Measurements from ENCODE around the gene TPRX2. TPM values are rescaled to one million over a fixed set of nuclear protein-coding genes. Genes with fewer than 3 reads are reported as not detected.
"Not testable (repeated sequence)": the region's sequence is repeated elsewhere in the genome, so short reads cannot be mapped to it uniquely, and the experiment has no call there.

TPRX2 gene
- total RNA-seq, 2 experiments from 2014 or later: not detected

- peaks cover 12% of the 10 kb centered on the region for H3K27me3 Mint-ChIP-seq (ENCODE audit: low read depth)
- DNase-seq: no peak
- no peaks in the 10 kb centered on the region for H3K9me3 Mint-ChIP-seq (ENCODE audit: insufficient read depth)
- ChIA-PET CTCF (interaction anchor here (0.7 to 1.5 kb wide), 3 partner anchors 11 to 51 kb away, joined by 3 to 4 read pairs (median 3); no protein-coding TSS in a partner anchor), POLR2A (no interaction called here)
- ATAC-seq: no peak
- H3K36me3 Mint-ChIP-seq (ENCODE audit: low read depth): no peaks in the 10 kb centered on the region
- peaks cover 3% of the 10 kb centered on the region for H3K4me1 Mint-ChIP-seq (ENCODE audit: low read depth)
- H3K27ac Mint-ChIP-seq: no peak overlapping the region
- H3K4me3 Mint-ChIP-seq: no peak overlapping the region
Measured at GRCh38 chr19:47865166-47865565, 6.1 kb downstream of the TPRX2 start.

- H3K4me3 Mint-ChIP-seq: no peak overlapping the region
- H3K9me3 Mint-ChIP-seq (ENCODE audit: insufficient read depth): no peaks in the 10 kb centered on the region
- DNase-seq (no peak), ATAC-seq (no peak)
- H3K4me1 Mint-ChIP-seq (ENCODE audit: low read depth): no peaks in the 10 kb centered on the region
- H3K27me3 Mint-ChIP-seq (ENCODE audit: low read depth): peaks cover 2% of the 10 kb centered on the region
- CTCF ChIA-PET: no interaction called here
- H3K36me3 Mint-ChIP-seq (ENCODE audit: low read depth): no peaks in the 10 kb centered on the region
- no peak overlapping the region for H3K27ac Mint-ChIP-seq
- POLR2A ChIA-PET: no interaction called here
Measured at GRCh38 chr19:47878906-47879305, 19.9 kb downstream of the TPRX2 start.

- ATAC-seq; H3K9me3 Mint-ChIP-seq (ENCODE audit: insufficient read depth); H3K4me3 Mint-ChIP-seq; H3K27ac Mint-ChIP-seq; POLR2A ChIA-PET; H3K36me3 Mint-ChIP-seq (ENCODE audit: low read depth); DNase-seq; H3K27me3 Mint-ChIP-seq (ENCODE audit: low read depth); H3K4me1 Mint-ChIP-seq (ENCODE audit: low read depth): not testable (repeated sequence)
- CTCF ChIA-PET: interaction anchor here (0.7 kb wide), 1 partner anchor 147 kb away, joined by 4 read pairs; no protein-coding TSS in a partner anchor
Measured at GRCh38 chr19:47879385-47879784, 20.4 kb downstream of the TPRX2 start.

- Mint-ChIP-seq H3K4me1 (ENCODE audit: low read depth) (no peaks in the 10 kb centered on the region), H3K27ac (no peak overlapping the region), H3K27me3 (ENCODE audit: low read depth) (peaks cover 6% of the 10 kb centered on the region), H3K4me3 (no peak overlapping the region), H3K9me3 (ENCODE audit: insufficient read depth) (no peaks in the 10 kb centered on the region), H3K36me3 (ENCODE audit: low read depth) (no peaks in the 10 kb centered on the region)
- ChIA-PET POLR2A (no interaction called here), CTCF (no interaction called here)
- ATAC-seq (no peak), DNase-seq (no peak)
Measured at GRCh38 chr19:47881757-47882156, 22.7 kb downstream of the TPRX2 start.

GRCh38 chr19:47882890-47883289 lies 23.9 kb downstream of the TPRX2 start:
- Mint-ChIP-seq H3K4me3 (no peak overlapping the region), H3K9me3 (ENCODE audit: insufficient read depth) (no peaks in the 10 kb centered on the region), H3K4me1 (ENCODE audit: low read depth) (no peaks in the 10 kb centered on the region), H3K36me3 (ENCODE audit: low read depth) (no peaks in the 10 kb centered on the region), H3K27ac (no peak overlapping the region), H3K27me3 (ENCODE audit: low read depth) (peaks cover 8% of the 10 kb centered on the region)
- CTCF ChIA-PET: no interaction called here
- DNase-seq (no peak), ATAC-seq (no peak)
- POLR2A ChIA-PET: no interaction called here

- no peak for ATAC-seq
- H3K4me3 Mint-ChIP-seq: no peak overlapping the region
- ChIA-PET POLR2A (no interaction called here), CTCF (no interaction called here)
- DNase-seq: no peak
- peaks cover 8% of the 10 kb centered on the region for H3K27me3 Mint-ChIP-seq (ENCODE audit: low read depth)
- H3K27ac Mint-ChIP-seq: no peak overlapping the region
- no peaks in the 10 kb centered on the region for H3K9me3 Mint-ChIP-seq (ENCODE audit: insufficient read depth)
- H3K36me3 Mint-ChIP-seq (ENCODE audit: low read depth): no peaks in the 10 kb centered on the region
- no peaks in the 10 kb centered on the region for H3K4me1 Mint-ChIP-seq (ENCODE audit: low read depth)
Measured at GRCh38 chr19:47885067-47885463, 26.0 kb downstream of the TPRX2 start.

GRCh38 chr19:47886010-47886559 lies 27.1 kb downstream of the TPRX2 start, which contains the start of gene SULT2A1:
SULT2A1 (minus strand) TSS chr19:47886315; CDS start chr19:47886257, 58 bp downstream.
- Mint-ChIP-seq H3K27me3 (ENCODE audit: low read depth) (peaks cover 8% of the 10 kb centered on the region), H3K27ac (no peak within 1 kb of the TSS), H3K9me3 (ENCODE audit: insufficient read depth) (no peaks in the 10 kb centered on the region), H3K36me3 (ENCODE audit: low read depth) (no peaks in the 10 kb centered on the region), H3K4me1 (ENCODE audit: low read depth) (no peaks in the 10 kb centered on the region), H3K4me3 (no peak within 1 kb of the TSS)
- POLR2A ChIA-PET: no interaction called here
- DNase-seq (no peak), ATAC-seq (no peak)
- CTCF ChIA-PET: interaction anchor here (1.1 kb wide), 1 partner anchor 17 kb away, joined by 5 read pairs; no protein-coding TSS in a partner anchor

GRCh38 chr19:47890865-47891621 lies 32.0 kb downstream of the TPRX2 start:
- Mint-ChIP-seq H3K27me3 (ENCODE audit: low read depth) (peaks cover 2% of the 10 kb centered on the region), H3K36me3 (ENCODE audit: low read depth) (no peaks in the 10 kb centered on the region), H3K27ac (no peak overlapping the region), H3K9me3 (ENCODE audit: insufficient read depth) (no peaks in the 10 kb centered on the region), H3K4me3 (no peak overlapping the region), H3K4me1 (ENCODE audit: low read depth) (no peaks in the 10 kb centered on the region)
- no peak for DNase-seq
- ChIA-PET CTCF (interaction anchor here (1.8 kb wide), 1 partner anchor 22 kb away, joined by 9 read pairs; no protein-coding TSS in a partner anchor), POLR2A (no interaction called here)
- no peak for ATAC-seq

- H3K9me3 Mint-ChIP-seq (ENCODE audit: insufficient read depth): no peaks in the 10 kb centered on the region
- H3K4me1 Mint-ChIP-seq (ENCODE audit: low read depth): no peaks in the 10 kb centered on the region
- H3K4me3 Mint-ChIP-seq: no peak overlapping the region
- ChIA-PET POLR2A (no interaction called here), CTCF (interaction anchor here (1.8 kb wide), 1 partner anchor 22 kb away, joined by 9 read pairs; no protein-coding TSS in a partner anchor)
- ATAC-seq (no peak), DNase-seq (no peak)
- no peak overlapping the region for H3K27ac Mint-ChIP-seq
- H3K27me3 Mint-ChIP-seq (ENCODE audit: low read depth): peaks cover 2% of the 10 kb centered on the region
- no peaks in the 10 kb centered on the region for H3K36me3 Mint-ChIP-seq (ENCODE audit: low read depth)
Measured at GRCh38 chr19:47891622-47891922, 32.5 kb downstream of the TPRX2 start.

GRCh38 chr19:47891923-47892666 lies 33.1 kb downstream of the TPRX2 start:
- H3K27me3 Mint-ChIP-seq (ENCODE audit: low read depth): no peaks in the 10 kb centered on the region
- CTCF ChIA-PET: interaction anchor here (0.9 to 1.8 kb wide), 3 partner anchors 9 to 23 kb away, joined by 3 to 9 read pairs (median 4); no protein-coding TSS in a partner anchor
- no peak overlapping the region for H3K4me3 Mint-ChIP-seq
- POLR2A ChIA-PET: no interaction called here
- H3K36me3 Mint-ChIP-seq (ENCODE audit: low read depth): no peaks in the 10 kb centered on the region
- no peaks in the 10 kb centered on the region for H3K4me1 Mint-ChIP-seq (ENCODE audit: low read depth)
- H3K27ac Mint-ChIP-seq: no peak overlapping the region
- DNase-seq: no peak
- H3K9me3 Mint-ChIP-seq (ENCODE audit: insufficient read depth): no peaks in the 10 kb centered on the region
- ATAC-seq: no peak

GRCh38 chr19:47895165-47895782 lies 36.2 kb downstream of the TPRX2 start:
- CTCF ChIA-PET: no interaction called here
- H3K4me3 Mint-ChIP-seq: no peak overlapping the region
- DNase-seq (no peak), ATAC-seq (no peak)
- no peaks in the 10 kb centered on the region for H3K4me1 Mint-ChIP-seq (ENCODE audit: low read depth)
- H3K27me3 Mint-ChIP-seq (ENCODE audit: low read depth): no peaks in the 10 kb centered on the region
- POLR2A ChIA-PET: no interaction called here
- H3K36me3 Mint-ChIP-seq (ENCODE audit: low read depth): no peaks in the 10 kb centered on the region
- no peaks in the 10 kb centered on the region for H3K9me3 Mint-ChIP-seq (ENCODE audit: insufficient read depth)
- H3K27ac Mint-ChIP-seq: no peak overlapping the region

GRCh38 chr19:47896019-47896418 lies 37.0 kb downstream of the TPRX2 start:
- ATAC-seq (no peak), DNase-seq (no peak)
- no peak overlapping the region for H3K27ac Mint-ChIP-seq
- H3K4me3 Mint-ChIP-seq: no peak overlapping the region
- H3K36me3 Mint-ChIP-seq (ENCODE audit: low read depth): no peaks in the 10 kb centered on the region
- no peaks in the 10 kb centered on the region for H3K27me3 Mint-ChIP-seq (ENCODE audit: low read depth)
- POLR2A ChIA-PET: no interaction called here
- CTCF ChIA-PET: no interaction called here
- H3K9me3 Mint-ChIP-seq (ENCODE audit: insufficient read depth): no peaks in the 10 kb centered on the region
- H3K4me1 Mint-ChIP-seq (ENCODE audit: low read depth): no peaks in the 10 kb centered on the region

Measured in activated CD8-positive, alpha-beta T cell treated with anti-CD3 and anti-CD28 coated beads, Interleukin-2, amount 10 ng/mL, durations not matched to agents 7 days and 5 days (primary cell).